PFSK-1 (cell line): Measurements from ENCODE around the gene WDR45B.

ENCODE experiments used
- POLR2AphosphoS5 ChIP-seq: IDR thresholded peaks from 2 replicates; pipeline ENCODE4 v1.6.1; 2012; ENCODE audit warnings: low read depth, mild to moderate bottlenecking, control low read depth, low read length, moderate library complexity
- REST ChIP-seq, 2 experiments: IDR thresholded peaks; 2 replicates each; pipeline versions ENCODE4 v1.6.1 to v1.8.0; 2011 to 2012; ENCODE audit warnings: low read depth in 2 of 2, low read length in 2 of 2, control low read depth in 1 of 2, inconsistent platforms in 1 of 2, mild to moderate bottlenecking in 1 of 2, moderate library complexity in 1 of 2; ENCODE audit not compliant: insufficient read depth in 1 of 2
- TAF1 ChIP-seq: IDR thresholded peaks from 2 replicates; pipeline ENCODE4 v1.6.1; 2012; ENCODE audit warnings: low read length, control low read depth, borderline replicate concordance; ENCODE audit not compliant: insufficient read depth

- TF ChIP-seq POLR2AphosphoS5 (no peak), REST (IDR thresholded peaks at IDR 0.05; ENCODE audit: insufficient read depth in 1 of 2, low read depth in 2 of 2, low read length in 2 of 2) (no peak), TAF1 (no peak)
Measured at GRCh38 chr17:82689077-82689476, 40.8 kb upstream of the WDR45B start.
